HepG2 (cell line): ENCODE data around the gene VEGFC.

Source experiments
- BHLHE40 ChIP-seq: IDR thresholded peaks from 2 replicates; pipeline ENCODE4 v1.6.1; 2011; ENCODE audit warnings: low read length, improper control_type of control experiment
- CCAR2 ChIP-seq: fragments of 200-400 bp; formaldehyde crosslinking; optimal IDR thresholded peaks from 2 replicates; pipeline ENCODE3; 2018; ENCODE audit warnings: low read depth, mild to moderate bottlenecking, low read length, moderate library complexity
- CTCF ChIP-seq: sonication (generic); formaldehyde crosslinking; IDR thresholded peaks from 2 replicates; pipeline ENCODE4 v1.5.0; 2020; ENCODE audit warnings: mild to moderate bottlenecking, missing genetic modification reagents, moderate library complexity
- FOXC1 ChIP-seq: sonication (generic); formaldehyde crosslinking; IDR thresholded peaks from 2 replicates; pipeline ENCODE4 v1.8.0; 2022; ENCODE audit warnings: mild to moderate bottlenecking, missing genetic modification reagents, borderline replicate concordance
- KDM4B ChIP-seq: sonication (generic); formaldehyde crosslinking; IDR thresholded peaks from 2 replicates; pipeline ENCODE4 v1.4.0; 2020; ENCODE audit warnings: missing genetic modification reagents
- PREB ChIP-seq: sonication (generic); formaldehyde crosslinking; IDR thresholded peaks from 2 replicates; pipeline ENCODE4 v1.4.0; 2020; ENCODE audit warnings: missing genetic modification reagents
- RBAK ChIP-seq: sonication (generic); formaldehyde crosslinking; IDR thresholded peaks from 2 replicates; pipeline ENCODE4 v1.5.1; 2020; ENCODE audit warnings: mild to moderate bottlenecking, missing genetic modification reagents
- SOX6 ChIP-seq, 2 experiments: fragments of 450-650 bp in 1 of 2; sonication (generic) in 1 of 2; formaldehyde crosslinking in 1 of 2; IDR thresholded peaks; 2 replicates each; pipeline versions ENCODE4 v1.4.0 to v1.6.1; 2017 to 2020; ENCODE audit warnings: antibody characterized with exemption in 1 of 2, mild to moderate bottlenecking in 1 of 2, missing genetic modification reagents in 1 of 2
- ZNF605 ChIP-seq: sonication (generic); formaldehyde crosslinking; IDR thresholded peaks from 2 replicates; pipeline ENCODE4 v1.8.0; 2022; ENCODE audit warnings: mild to moderate bottlenecking, missing genetic modification reagents
- ZNF607 ChIP-seq: sonication (generic); formaldehyde crosslinking; IDR thresholded peaks from 2 replicates; pipeline ENCODE4 v1.5.1; 2020; ENCODE audit warnings: missing genetic modification reagents, mild to moderate bottlenecking, borderline replicate concordance
- ZNF615 ChIP-seq: sonication (generic); formaldehyde crosslinking; IDR thresholded peaks from 2 replicates; pipeline ENCODE4 v1.5.0; 2020; ENCODE audit warnings: mild to moderate bottlenecking, missing genetic modification reagents, borderline replicate concordance

GRCh38 chr4:176734461-176734860 is 58.3 kb downstream of the VEGFC start:
- TF ChIP-seq KDM4B (no peak), RBAK (CRISPR knock-in tag) (no peak), PREB (CRISPR knock-in tag) (no peak), BHLHE40 (no peak), ZNF605 (no peak), CCAR2 (no peak), FOXC1 (CRISPR knock-in tag) (no peak), ZNF615 (CRISPR knock-in tag) (no peak), CTCF (CRISPR knock-in tag) (no peak), ZNF607 (CRISPR knock-in tag) (no peak), SOX6 (IDR thresholded peaks at IDR 0.05) (no peak), SOX6 (CRISPR knock-in tag; IDR thresholded peaks at IDR 0.05) (no peak)
